ENCODE data around the gene ACBD6.

The ACBD6 gene

DNA sequence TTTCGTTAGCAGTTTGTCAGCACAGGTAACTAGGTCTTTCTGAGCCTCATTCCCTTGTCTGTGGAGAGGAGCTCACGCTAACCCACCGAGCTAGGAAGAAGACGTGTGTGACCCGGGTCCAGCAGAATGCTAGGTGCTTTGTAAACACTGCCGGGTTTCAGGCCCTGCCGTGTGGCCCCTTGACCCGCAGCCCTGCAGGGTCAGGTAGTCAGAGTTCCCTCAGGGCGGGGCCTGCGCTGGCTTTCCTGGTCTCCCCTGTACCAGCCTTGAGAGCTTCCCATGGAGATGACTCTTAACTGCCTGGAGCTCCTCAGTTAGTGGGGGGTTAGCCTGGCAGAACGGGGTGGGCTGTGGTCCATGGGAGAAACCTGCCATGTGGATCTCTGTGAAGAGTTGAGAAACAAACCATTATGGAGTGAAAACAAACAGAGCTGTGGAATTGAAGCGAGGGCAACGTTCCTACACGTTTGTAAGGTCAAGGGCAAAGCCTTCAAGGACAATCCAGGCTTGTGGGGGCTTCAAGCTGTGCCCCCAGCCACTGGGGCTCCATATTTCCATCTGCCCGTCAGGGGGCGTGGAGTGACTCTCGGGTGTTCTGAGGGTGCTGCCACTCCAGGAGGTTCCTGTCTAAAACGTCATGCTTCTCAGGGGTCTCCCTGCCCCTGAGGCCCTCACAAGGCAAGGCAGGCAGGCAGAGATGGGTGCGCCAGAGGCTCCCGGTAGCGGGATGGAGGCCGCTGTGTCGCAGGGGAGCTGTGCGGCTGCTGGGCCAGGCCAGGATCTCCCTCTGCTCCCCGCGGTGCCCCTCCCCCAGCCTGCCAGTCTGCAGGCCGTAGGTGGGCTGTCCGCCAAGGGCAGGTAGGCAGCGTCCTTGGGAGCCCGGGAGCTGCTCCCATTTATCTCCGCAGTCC, 248.5 kb downstream of the ACBD6 start:
- H3K4me3 ChIP-seq (ENCODE audit: low read depth, low read length): no peak overlapping the region
- in situ Hi-C loops (cut with HindIII; ENCODE audit: low pct_ligation_motif_present, low sequenced_read_pairs): no loop called here
- no peaks in the 10 kb centered on the region for H3K27me3 ChIP-seq (replicated peaks)
- H3K27ac ChIP-seq: no peak overlapping the region
- DNase-seq: no peak
- H3K36me3 ChIP-seq (replicated peaks): no peaks in the 10 kb centered on the region
- no peak for TF ChIP-seq CTCF (IDR thresholded peaks at IDR 0.05; ENCODE audit: low read depth, low read length, missing control alignments)

GRCh38 chr1:180252638-180253536, 249.5 kb downstream of the ACBD6 start:
- TF ChIP-seq CTCF (IDR thresholded peaks at IDR 0.05; ENCODE audit: low read depth, low read length, missing control alignments): peak; percentile 93
- no peaks in the 10 kb centered on the region for H3K36me3 ChIP-seq (replicated peaks)
- in situ Hi-C loops (cut with HindIII; ENCODE audit: low pct_ligation_motif_present, low sequenced_read_pairs): no loop called here
- H3K27ac ChIP-seq: no peak overlapping the region
- DNase-seq: peak; percentile 60
- H3K27me3 ChIP-seq (replicated peaks): no peaks in the 10 kb centered on the region
- H3K4me3 ChIP-seq (ENCODE audit: low read depth, low read length): no peak overlapping the region

DNA sequence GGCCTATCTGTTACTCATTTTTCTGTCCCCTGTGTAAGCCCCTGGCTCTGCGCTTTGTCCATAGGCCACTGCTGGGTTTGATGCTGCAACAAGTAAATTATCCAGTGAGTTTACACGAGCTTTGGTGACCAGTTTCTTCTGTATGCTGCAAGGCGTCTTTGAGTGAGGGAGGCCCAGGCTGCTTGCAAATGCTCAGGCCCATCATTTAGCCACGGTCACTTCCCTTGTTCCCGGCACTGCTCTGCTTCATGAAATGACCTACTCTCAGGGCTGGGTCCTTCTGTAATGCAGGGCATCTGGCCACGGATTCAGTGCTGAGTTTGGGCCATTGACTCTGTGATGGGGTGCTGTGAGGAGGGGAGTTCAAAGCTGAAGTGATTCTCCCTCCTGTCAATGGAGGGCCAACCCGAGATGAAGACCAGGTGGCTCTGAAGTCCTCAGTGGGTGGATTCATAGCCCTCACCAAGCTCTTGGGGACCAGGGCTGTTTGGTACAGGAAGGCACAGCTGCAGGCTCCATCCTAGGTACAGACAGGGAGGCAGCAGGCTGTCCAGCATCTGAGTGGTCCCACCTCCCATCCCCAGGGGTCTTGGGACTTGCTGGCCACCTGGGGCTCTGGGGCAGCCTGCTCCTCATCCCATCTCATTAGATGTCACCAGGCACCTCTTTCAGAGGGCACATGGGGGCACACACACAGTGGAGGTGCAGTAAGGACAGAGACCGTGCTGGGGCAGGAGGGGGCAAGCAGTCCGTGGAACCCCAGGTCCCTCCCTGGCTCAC, 250.7 kb downstream of the ACBD6 start:
- DNase-seq: no peak
- in situ Hi-C loops (cut with HindIII; ENCODE audit: low pct_ligation_motif_present, low sequenced_read_pairs): no loop called here
- H3K27ac ChIP-seq: no peak overlapping the region
- no peaks in the 10 kb centered on the region for H3K27me3 ChIP-seq (replicated peaks)
- no peak for TF ChIP-seq CTCF (IDR thresholded peaks at IDR 0.05; ENCODE audit: low read depth, low read length, missing control alignments)
- no peak overlapping the region for H3K4me3 ChIP-seq (ENCODE audit: low read depth, low read length)
- H3K36me3 ChIP-seq (replicated peaks): no peaks in the 10 kb centered on the region

DNA sequence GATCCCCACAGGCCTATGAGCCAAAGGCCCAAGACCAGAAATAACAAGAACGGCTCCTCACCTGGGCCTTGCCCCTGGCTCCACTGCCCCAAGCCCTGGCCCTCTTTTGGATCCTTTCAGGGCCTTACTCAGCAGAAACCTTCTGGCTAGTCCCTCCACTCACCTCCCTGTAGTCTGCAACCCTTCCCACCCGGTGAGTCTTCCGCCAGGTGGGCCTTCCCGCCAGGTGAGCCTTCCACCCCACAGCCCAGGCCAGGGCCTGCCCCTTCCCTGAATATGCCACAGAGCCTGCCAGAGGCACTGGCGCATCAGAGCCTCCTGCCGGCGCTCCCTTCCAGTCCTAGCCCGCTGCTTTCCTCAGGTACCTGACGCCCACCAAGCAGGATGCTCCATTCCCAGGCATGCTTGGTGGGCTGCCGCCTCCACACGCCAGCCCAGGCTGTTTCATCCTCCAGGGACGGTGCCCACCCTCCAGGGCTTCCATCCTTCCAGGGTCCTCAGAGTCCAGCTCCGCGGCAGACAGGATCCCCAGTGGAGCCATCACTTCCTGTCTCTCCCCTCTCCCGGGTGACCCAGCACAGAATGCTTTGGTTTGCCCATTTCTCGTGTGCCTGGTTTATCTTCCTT, 251.4 kb downstream of the ACBD6 start:
- TF ChIP-seq CTCF (IDR thresholded peaks at IDR 0.05; ENCODE audit: low read depth, low read length, missing control alignments): no peak
- Histone ChIP-seq H3K36me3 (replicated peaks) (no peaks in the 10 kb centered on the region), H3K27ac (no peak overlapping the region), H3K4me3 (ENCODE audit: low read depth, low read length) (no peak overlapping the region), H3K27me3 (replicated peaks) (no peaks in the 10 kb centered on the region)
- DNase-seq: no peak
- in situ Hi-C loops (cut with HindIII; ENCODE audit: low pct_ligation_motif_present, low sequenced_read_pairs): no loop called here

DNA sequence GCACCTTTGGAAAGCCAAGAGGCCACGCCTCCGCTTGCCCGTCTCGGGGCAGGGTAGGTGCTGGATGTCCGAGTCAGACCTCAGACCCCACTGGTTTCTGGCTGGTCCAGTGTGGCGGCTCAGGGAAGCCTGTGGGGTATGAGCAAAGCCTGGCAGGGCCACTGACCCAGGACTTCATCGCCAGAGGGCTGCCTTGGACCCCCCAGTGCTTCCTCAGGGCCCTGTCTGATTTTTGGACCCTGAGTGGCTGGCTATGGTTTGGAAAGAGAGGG, 251.9 kb downstream of the ACBD6 start:
- no peak overlapping the region for H3K4me3 ChIP-seq (ENCODE audit: low read depth, low read length)
- no peak for TF ChIP-seq CTCF (IDR thresholded peaks at IDR 0.05; ENCODE audit: low read depth, low read length, missing control alignments)
- H3K27me3 ChIP-seq (replicated peaks): no peaks in the 10 kb centered on the region
- DNase-seq: no peak
- no peak overlapping the region for H3K27ac ChIP-seq
- in situ Hi-C loops (cut with HindIII; ENCODE audit: low pct_ligation_motif_present, low sequenced_read_pairs): no loop called here
- H3K36me3 ChIP-seq (replicated peaks): no peaks in the 10 kb centered on the region

Data from brain microvascular endothelial cell (primary cell).